Smooth muscle cell of the brain vasculature (primary cell): ENCODE results near the gene GAN.

Experiments
- DNase-seq: peaks from one replicate; pipeline ENCODE4 v3.0.0-alpha.2; 2012; ENCODE audit warnings: low read depth, low spot score

The GAN gene

GRCh38 chr16:81314603-81315270, at the start of gene GAN:
TSS of gene GAN (plus strand) at chr16:81314962. CDS start at chr16:81315114, 152 bp downstream.
- peak; percentile 90 for DNase-seq

GRCh38 chr16:81265052-81265451, 49.7 kb upstream of the GAN start:
- no peak for DNase-seq

GRCh38 chr16:81265658-81266451, 48.9 kb upstream of the GAN start:
- no peak for DNase-seq

GRCh38 chr16:81266680-81267095, 48.1 kb upstream of the GAN start:
- DNase-seq: no peak

GRCh38 chr16:81268509-81268908, 46.3 kb upstream of the GAN start:
- DNase-seq: no peak

- no peak for DNase-seq
Measured at GRCh38 chr16:81273223-81273950, 41.4 kb upstream of the GAN start.

- DNase-seq: no peak
Measured at GRCh38 chr16:81275064-81275532, 39.7 kb upstream of the GAN start.

GRCh38 chr16:81275795-81276194, 39.0 kb upstream of the GAN start:
- DNase-seq: no peak

GRCh38 chr16:81276323-81276722, 38.4 kb upstream of the GAN start:
- no peak for DNase-seq

- DNase-seq: no peak
Measured at GRCh38 chr16:81277541-81278080, 37.2 kb upstream of the GAN start.

GRCh38 chr16:81278526-81278925, 36.2 kb upstream of the GAN start:
- no peak for DNase-seq

- DNase-seq: no peak
Measured at GRCh38 chr16:81279392-81279791, 35.4 kb upstream of the GAN start.

GRCh38 chr16:81280393-81280792, 34.4 kb upstream of the GAN start:
- DNase-seq: no peak

- no peak for DNase-seq
Measured at GRCh38 chr16:81283044-81283443, 31.7 kb upstream of the GAN start.

GRCh38 chr16:81284995-81285600, 29.7 kb upstream of the GAN start:
- no peak for DNase-seq

- DNase-seq: no peak
Measured at GRCh38 chr16:81286190-81286589, 28.6 kb upstream of the GAN start.

GRCh38 chr16:81291117-81291516, 23.6 kb upstream of the GAN start:
- DNase-seq: no peak

GRCh38 chr16:81292936-81293335, 21.8 kb upstream of the GAN start:
- no peak for DNase-seq

- no peak for DNase-seq
Measured at GRCh38 chr16:81293909-81294802, 20.6 kb upstream of the GAN start.

- no peak for DNase-seq
Measured at GRCh38 chr16:81296631-81297030, 18.1 kb upstream of the GAN start.

- no peak for DNase-seq
Measured at GRCh38 chr16:81307770-81308169, 7.0 kb upstream of the GAN start.
